Muscle of back (tissue), 11 donors: ENCODE results near the gene ARHGAP24. TPM values are rescaled to one million over a fixed set of nuclear protein-coding genes. Genes with fewer than 3 reads are reported as not detected.
A peak's percentile ranks its signal among the peaks of the same experiment; 100 is the strongest.
"Not testable (repeated sequence)": the region's sequence is repeated elsewhere in the genome, so short reads cannot be mapped to it uniquely, and the experiment has no call there.

Source experiments
- DNase-seq, 3 donors: peaks; one replicate each; pipeline versions ENCODE4 v3.0.0 to v3.0.0-alpha.2; 2013
- polyA plus RNA-seq, 10 donors: library from polyadenylated mRNA; unstranded; fragments of 120-200 nt; gene quantifications; one replicate each; pipeline ENCODE4 v1.2.1, GENCODE V29; 2013; ENCODE audit not compliant: insufficient read length in 10 of 10

The ARHGAP24 gene
- polyA plus RNA-seq, 10 donors: 44.8 to 74.7 (median 55.1) TPM

DNA sequence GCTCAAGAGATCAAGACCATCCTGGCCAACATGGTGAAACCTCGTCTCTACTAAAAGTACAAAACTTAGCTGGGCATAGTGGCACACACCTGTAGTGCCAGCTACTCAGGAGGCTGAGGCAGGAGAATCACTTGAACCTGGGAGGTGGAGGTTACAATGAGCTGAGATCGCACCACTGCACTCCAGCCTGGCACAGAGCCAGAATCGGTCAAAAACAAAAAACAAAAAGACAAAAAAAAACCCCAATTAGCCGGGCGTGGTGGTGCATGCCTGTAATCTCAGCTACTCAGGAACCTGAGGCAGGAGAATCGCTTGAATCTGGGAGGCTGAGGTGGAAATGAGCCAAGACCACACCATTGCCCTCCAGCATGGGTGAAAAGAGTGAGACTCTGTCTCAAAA, 378.8 kb downstream of the ARHGAP24 start:
- DNase-seq: not testable (repeated sequence)

DNA sequence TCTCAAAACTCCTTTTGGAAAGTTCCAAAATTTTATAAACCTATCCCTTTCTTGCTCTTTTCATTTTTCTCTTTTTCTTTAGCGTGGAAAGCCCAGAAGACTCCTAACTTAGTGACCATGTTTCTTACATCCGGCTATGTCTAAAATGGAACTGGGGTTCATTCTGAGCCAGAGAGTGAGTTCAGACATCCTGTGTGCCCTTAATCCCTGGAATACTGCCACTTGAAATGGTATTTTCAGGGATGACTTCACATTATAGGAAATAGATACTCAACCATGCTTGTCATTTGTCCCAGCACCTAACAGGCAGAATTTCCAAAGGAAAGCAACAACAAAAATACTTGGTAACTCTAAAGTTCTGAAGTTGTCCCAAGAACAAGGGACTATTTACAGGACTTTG, 379.6 kb downstream of the ARHGAP24 start:
- DNase-seq: no peak

DNA sequence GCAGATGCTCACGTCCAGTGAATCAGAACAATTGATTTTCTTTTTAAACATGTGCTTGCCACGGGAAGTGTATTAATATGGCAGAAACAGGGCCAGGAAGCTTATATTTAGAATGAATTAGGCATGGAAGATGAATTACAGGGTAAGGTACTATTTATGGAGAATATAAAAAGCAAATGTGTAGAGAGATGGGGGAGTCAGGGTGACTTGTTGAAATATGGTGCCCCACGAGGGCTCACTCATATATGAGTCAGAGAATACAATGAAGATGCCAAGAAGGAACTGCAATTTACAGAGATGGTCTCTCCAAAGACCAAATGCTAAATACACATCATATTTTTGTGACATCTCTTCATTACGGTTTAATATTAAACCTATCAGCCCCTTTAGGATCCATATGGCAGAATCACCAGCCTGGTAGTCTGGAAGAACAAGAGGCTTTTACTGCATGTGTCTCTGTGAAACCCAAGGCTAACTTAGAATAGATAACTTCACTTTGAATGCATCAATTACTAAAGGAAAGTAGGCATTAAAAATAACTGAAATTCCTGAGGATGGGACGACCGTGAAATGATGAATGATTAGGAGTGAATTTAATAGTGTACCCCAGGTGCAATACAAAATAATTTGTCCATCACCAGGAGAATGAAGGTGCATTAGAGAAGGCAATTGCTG, 385.3 kb downstream of the ARHGAP24 start:
- peak in 1 of 3 donors; percentile 43 for DNase-seq

DNA sequence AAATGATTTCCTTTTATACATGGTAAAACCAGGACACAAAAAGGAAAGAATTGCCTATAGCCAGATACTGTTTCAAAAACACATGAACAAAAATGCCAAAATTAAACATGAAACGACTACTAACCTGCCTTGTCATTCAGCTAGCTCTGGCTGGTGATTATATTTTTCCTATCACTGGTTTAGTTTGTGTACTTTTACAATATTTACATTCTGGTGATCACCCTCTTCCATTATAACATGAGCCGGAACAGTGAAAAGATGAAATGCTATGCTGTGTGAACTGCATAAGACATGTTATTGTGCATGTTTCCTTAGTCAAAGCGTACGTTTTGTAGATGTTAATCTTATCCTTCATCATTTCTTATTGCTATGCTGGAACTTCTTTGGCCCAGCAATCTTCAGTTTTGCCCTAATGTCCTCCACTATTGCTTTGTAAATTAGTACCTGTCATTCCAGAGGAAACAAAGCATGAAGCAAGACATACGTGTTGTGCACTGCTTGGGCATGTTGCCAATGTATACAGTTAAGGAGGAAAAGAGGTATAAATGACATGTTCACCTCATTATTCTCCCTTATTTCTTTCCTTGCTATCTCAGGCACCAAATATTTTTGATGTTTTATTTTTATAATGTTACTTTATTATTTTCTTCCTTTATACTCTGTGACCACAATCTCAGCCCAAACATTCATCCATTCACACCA, 386.3 kb downstream of the ARHGAP24 start:
- DNase-seq: no peak

DNA sequence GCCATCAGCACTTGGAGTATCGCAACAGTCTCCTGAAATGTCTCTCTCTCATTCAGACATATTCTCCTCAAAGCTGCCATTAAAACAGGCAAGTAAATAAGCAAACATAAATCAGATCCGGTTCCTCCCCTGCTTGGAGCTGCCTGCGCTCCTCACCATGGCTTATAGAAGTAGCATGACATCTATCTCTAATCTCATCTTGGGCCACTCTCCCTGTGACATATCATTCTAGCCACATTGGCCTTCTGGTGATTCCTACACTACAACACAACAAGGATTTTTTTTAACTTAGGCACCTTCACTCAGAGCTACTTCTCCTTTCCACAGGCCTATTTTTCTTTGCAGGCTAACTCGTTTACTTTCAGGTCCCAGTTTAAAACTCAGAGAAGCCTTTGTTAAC, 387.9 kb downstream of the ARHGAP24 start:
- no peak for DNase-seq

DNA sequence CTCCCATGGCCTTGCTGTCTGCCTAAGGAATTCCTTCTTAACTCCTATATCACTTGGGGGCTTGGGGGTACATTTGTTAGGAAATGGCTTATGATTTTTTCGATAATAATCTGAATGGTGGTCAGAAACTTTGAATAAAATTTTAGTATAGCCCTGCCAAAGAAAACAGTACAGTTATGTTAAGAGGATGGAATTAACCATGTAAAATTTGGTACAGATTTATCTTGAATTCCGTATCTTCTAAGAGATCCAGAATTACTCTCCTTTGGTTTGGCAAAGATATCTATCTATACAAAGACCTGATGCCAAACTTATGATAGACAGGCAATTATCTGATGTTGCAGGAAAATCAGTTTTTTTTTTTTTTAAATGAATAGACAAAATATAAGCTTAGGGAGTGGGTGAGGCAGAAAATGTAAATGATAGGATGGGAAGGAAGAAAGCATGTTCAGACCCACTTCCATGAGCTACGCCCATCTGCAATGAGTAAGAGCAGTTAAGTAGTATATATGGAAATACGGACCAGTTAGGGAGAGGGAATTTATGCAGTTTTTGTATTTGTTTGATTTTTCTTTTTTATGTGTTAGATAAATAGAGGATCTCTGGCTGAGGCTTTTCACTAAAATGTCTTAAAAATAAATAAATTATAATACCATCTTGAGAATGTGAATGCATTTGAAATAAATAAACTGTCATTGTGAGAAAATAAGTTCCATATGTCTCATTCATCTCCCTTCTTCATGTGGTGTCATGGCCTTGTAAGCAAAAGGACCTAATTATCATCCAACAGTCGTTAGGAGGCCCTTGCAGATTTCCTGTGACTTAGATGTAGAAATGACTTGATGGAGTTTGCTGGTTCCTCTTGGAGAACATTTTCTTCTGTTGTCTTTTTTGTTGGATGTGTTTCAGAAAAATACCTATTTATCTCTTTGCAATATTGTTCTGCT, 389.6 kb downstream of the ARHGAP24 start:
- DNase-seq: no peak

DNA sequence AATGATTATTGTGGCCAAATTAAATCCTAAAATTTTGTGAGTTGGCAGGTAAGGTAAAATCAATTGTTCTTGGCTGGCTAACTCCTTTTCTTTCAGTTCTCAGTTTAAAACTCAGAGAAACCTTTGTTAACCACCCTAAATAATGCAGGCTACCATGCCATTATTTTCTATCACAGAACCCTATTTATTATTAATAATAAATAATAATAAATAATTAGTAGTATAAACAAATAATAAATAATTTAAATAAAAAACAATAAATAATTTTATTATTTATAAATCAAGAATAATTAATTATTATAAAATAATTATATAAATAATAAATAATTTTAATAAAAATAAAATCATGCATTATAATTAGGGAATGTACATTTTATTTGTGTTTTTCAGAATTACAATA, 390.3 kb downstream of the ARHGAP24 start:
- DNase-seq: no peak

DNA sequence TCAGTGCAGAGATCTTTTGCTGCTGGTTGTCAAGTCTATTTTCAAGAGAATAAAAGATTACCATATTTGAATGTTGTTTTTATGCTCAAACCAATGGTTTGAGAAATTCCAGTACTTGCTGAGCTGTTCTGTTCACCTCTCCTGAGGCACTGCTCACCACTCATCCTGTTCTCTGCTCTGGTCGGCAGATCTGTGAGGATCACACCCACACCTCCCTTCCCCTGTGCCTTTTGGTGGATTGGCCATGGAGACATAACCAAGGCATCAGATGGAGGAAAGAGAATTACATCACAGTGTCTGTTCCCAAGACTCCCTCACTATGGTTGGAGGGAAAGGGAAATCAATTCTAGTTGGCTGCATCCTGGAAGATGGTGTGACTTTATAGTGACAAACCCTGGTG, 391.6 kb downstream of the ARHGAP24 start:
- DNase-seq: no peak

DNA sequence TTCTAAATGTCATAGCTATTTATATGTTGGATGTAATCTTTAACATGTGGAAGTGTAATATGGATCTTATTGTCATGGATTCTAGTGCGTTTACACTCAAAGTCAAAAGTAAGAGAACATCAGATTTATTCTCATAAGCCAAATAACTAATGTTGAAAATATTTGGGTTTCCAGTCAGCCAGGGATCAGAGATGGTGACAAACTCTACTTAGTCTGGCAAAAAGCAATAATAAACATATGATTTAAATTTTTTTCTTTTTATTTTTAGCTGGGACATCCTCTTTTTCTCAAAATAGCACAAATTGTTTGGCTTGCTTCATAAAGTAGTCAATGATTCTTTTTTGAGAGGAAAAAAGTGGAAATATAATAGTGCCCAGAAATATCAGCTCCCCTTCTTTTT, 392.3 kb downstream of the ARHGAP24 start:
- DNase-seq: peak in 1 of 3 donors; percentile 46

DNA sequence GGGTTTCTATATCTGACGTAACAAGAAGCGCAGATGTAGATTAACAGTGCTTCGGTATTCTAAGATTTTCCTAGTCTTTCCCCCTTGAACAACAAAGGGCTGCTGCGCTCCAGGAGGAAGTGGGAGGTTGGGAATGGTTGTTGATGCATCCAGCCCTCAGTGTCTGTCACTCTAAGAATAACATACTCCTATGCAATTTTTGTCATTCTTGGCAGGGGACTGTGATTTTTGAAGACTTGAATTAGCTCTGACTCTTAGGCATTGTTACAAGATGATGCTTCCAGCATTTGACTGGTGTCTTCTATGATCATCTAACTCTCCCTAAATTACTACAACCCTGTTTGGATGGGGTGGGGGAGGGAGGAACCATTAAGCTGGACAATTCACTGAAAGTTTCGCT, 394.2 kb downstream of the ARHGAP24 start:
- DNase-seq: no peak

DNA sequence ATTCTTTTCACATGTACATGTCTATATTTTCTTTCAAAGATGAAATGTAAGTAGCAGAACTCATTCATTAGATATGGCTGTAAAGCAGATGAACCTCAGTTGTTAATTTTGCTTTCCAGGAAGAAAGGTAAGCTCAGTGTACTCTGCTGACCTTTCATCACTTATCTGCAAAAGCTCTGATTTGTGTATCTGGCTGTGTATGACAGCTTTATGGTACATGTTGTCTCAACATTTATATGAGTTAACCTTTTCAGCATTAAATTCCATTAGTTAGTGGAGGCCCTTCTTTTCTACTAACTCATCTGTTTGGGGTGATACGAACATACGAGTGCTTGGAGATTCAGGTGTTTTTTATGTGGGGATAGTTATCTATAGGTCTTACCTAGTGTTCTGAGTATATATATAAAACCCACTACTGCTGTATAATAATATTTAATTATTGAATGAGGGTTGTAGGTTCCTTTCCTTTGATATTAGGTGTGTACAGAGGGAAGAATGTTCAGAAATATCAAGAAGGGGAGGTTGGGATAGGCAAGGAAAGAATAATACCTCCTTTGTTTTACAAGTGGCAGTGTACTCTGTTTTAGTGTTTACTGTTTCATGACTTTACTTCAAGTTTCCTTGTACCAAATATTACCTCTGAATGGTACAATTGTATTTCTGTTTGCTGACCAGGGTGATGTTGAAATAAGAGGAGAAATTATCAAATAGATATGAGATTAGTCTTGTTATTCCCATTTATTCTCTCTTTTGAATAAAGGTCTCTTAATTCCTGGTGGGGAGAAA, 395.5 kb downstream of the ARHGAP24 start:
- DNase-seq: no peak

DNA sequence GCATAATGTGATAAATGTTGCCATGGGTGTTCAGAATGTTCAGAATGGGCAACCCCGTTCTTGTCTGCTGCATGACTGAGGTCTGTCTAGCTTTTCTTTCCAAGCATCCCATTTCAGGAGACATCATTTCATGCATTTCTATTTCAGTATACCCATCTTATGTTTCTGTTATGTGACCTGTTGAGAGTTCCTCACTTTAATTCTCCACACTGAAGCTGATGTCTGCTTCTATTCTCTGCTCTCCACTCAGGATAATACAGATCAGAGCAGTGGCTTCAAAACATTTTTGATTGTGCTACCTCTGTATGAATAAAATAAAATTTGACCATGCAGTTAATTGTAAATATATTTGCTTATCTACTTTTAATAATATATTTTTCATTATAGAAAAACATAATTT, 398.6 kb downstream of the ARHGAP24 start:
- DNase-seq: no peak

DNA sequence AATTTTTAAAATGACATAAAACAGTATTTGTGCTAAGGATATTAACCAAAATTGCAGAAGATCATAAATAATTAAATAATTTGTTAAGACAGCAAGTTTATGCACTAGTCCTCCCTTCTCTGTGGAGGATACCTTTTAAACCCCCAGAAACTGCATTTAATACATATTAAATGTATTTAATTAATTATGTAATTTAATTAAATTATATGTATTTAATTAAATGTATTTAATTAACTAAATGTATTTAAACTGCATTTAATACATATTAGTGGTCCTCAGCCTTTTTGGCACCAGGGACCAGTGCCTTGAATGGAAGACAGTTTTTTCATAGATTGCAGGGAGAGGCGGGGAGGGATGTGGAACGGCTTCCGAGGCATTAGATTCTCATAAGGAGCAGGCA, 404.6 kb downstream of the ARHGAP24 start:
- no peak for DNase-seq

DNA sequence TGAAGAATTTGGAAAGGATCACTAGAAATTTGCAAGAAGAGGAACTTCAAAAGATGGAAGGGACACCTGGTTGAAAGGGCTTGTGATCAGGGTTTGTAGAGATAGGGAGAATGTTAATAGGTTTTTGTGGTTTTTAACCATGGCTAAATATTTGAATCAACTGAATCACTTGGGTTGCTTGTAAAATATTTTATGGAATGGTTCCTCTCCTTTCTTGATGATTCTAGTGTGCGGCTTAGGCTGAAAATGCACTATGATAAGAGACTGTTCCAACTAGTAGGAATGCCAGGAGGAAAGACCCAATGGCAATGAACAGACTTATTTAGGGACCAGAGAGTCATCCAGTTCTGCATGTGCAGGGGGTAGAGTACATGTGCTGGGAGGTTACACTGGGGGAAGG, 408.2 kb downstream of the ARHGAP24 start:
- no peak for DNase-seq

DNA sequence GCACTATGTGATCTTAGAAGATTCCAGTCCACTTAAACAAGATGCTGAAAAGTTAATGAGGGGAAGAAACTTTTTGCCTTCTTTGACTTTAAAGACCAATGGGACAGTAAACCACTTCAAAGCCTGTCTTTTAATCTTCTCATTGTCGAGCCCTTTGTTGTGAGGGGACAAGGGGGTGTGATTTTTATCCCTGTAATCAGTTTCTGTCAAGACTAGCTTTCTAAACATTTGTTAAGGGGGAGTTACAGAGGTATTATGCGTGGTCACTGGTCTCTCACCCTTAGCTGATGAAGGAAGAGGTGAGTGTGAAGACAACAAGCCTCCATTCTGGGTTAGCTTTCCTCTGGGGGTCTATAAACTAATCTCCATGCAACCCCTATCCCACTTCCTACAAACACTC, 409.3 kb downstream of the ARHGAP24 start:
- no peak for DNase-seq

DNA sequence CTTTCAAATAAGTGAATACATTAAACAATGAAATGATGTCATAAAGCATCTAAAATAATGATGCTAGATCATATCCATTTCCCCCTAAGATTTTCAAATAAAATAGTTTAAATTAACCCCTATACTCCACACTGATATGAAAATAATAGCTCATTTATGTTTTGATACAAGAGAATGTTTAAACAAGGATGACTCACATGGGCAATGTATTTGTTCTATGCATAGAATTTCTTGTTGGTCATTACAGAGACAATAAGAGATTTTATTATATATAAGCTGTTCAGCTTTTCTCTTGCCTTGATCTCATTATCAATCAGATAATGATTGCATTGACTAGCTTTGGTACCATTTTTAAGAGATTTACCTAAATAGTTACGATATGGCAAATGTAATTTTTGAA, 411.7 kb downstream of the ARHGAP24 start:
- no peak for DNase-seq

DNA sequence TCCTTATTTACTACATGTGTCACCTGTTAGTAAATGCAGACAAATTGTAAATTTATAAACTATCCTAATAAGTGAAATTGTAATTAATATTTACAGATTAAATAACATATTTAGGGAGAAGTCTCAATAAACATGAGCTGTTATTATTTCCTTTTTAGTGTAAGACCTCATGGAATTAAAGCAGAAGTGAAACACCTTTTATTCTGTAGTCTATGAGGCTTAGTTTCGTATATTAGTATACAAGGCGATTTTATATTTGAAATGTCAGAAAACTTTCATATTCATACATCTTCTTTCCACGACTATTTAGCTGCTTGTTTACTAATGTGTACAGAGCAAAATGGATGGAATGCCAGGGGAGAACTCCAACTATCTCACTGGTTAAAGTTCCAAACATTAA, 414.4 kb downstream of the ARHGAP24 start:
- DNase-seq: no peak

DNA sequence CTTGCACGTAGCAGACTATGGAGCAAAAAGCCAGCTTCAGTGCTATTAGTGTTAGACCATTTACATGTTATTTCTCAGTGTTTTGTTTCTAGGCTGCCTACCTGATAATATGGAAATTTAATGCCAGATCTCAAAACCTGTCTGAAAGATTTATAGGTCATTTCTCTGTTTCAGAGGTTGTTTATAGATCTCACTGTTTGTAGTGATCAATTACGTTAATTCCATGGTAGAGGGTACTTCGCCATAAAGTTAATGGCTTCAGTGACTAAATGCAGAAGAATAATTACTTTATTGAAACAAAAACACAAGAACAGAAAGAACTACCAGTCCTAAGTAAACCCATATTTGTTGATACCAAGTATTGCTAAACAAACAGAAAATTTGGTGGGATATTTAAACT, 420.8 kb downstream of the ARHGAP24 start:
- DNase-seq: no peak

DNA sequence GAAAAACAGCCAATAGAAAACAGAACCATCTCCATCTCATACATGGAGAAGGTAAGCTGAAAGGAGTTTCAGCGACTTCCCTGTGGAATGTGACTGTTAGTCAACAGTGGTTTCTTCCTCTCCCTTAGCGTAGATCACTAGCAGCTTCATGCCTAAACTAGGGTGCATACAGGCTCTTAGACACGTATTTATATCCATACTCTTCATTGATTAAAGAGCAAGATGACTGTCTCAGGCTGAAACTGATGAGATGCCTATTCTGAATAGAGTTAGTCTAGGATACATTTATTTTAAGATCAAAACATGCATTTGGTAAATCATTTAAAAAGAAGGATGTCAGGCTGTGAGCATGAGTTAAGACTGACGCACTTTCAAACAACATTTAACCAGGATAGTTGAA, 423.3 kb downstream of the ARHGAP24 start:
- no peak for DNase-seq

DNA sequence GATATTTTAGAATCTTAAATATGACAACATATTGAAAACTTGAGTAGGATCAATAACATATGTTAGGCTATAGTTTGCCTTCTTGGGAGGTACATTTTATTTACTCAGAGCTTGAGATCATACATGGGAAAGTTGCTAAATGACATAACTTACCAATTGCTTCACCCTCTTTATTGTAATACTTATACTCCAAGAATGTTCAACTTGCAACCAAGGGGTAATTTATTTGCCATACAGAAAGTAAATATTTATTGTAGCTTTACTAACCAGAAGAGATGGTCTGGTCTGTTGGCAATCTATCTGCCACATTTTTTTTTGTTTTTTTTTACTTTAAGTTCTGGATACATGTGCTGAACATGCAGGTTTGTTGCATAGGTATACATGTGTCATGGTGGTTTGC, 426.6 kb downstream of the ARHGAP24 start:
- no peak for DNase-seq

DNA sequence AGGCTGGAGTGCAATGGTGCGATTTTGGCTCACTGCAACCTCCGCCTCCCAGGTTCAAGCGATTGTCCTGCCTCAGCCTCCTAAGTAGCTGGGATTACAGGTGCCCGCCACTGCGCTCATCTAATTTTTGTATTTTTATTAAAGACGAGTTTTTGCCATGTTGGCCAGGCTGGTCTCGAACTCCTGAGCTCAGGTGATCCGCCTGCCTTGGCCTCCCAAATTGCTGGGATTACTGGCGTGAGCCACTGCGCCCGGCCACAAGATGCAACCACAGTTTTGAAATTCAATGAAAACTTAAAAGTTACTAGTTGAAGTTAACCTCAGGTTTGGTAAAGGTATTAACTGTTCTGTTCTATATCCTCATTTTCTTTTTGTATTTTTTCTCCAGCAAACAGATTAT, 427.7 kb downstream of the ARHGAP24 start:
- DNase-seq: not testable (repeated sequence)

DNA sequence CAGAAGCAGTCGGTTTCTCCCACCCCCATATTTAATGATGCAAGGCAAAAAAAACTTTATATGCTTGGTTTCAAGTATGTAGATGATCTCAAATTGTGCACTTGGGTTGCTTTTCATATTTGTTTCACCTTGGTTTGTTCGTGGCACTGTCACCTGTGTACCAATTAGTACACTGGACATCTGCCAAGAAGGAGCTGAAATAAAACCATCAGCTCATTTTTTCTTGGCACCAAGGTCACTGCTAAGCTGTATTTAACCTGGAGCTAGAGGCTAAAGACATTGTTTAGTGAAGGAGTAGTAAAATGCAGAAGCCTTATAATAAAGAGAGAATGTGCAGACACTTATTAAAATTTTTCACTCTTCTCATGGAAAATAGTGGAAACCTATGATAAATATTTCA, 430.8 kb downstream of the ARHGAP24 start:
- no peak for DNase-seq
